NCI-H510A treated with DMSO at 0.1 percent for 48 hours (cell line): Measurements from ENCODE around the gene TNFSF13.
"Not testable (repeated sequence)": the region's sequence is repeated elsewhere in the genome, so short reads cannot be mapped to it uniquely, and the experiment has no call there.

Source experiments
- DNase-seq: peaks from one replicate; lab custom pipeline; 2025; lab: John Stamatoyannopoulos, UW

TNFSF13 gene

GRCh38 chr17:7591596-7591995, 33.0 kb downstream of the TNFSF13 start:
- DNase-seq: no peak

- DNase-seq: no peak
These were observed 34.0 kb downstream of the TNFSF13 start for GRCh38 chr17:7592422-7593021.

- DNase-seq: no peak
These were observed 34.7 kb downstream of the TNFSF13 start for GRCh38 chr17:7593296-7593695.

DNA sequence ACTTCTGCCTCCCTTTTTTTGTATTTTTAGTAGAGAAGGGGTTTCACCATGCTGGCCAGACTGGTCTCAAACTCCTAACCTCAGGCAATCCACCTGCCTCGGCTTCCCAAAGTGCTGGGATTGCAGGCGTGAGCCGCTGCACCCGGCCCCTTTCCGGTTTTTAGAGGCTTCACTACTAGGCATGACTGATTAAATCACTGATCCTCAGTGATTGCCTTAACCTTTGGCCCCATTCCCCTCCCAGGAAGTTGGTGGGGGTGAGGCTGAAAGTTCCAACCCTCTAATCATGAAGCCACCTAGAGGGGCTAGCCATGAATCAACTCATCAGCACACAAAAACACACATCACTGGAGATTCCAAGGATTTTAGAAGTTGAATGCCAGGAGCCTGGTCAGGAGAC, 39.0 kb downstream of the TNFSF13 start:
- not testable (repeated sequence) for DNase-seq

DNA sequence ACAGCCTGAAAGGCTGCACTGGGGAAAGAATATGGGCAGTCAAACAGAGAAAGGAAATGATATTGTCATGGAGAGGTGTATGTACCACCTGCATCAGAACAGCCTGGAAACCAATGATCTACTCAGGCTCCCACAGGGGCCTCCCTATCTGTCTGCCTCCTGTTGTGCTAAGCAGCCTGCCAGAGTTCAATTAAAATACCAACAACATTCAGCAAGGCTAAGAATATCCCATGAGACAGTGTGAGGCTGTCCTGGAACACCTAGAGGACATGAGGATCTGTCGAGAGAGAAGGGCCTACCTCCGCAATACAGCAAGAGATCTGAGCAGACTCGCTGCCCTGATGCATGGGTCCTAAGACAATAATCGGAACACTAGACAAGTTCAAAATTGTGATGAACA, 47.7 kb downstream of the TNFSF13 start:
- DNase-seq: no peak

DNA sequence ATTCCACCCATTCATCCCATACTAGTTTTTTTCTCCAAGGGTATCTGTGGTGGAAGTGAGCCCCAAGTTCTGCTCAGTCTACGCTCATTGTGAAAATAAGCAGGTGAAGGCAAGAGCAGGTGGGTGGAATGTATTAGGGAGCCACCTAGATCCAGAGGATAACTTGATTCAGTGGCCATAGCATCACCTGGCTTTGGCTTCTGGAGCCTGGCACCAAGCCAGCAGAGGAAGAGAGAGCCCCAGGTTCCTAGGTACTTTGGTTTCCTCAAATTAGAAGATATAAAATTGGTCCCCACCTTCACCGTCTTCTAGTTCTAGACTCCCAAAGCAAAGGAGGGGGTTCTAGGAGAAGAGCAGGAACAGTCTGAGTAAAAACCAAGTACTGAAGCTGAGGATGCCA, 52.1 kb downstream of the TNFSF13 start:
- DNase-seq: peak; percentile 4
